Omental fat pad (tissue), 4 donors: ENCODE results near the gene TSPAN13. TPM values are rescaled to one million over a fixed set of nuclear protein-coding genes. Genes with fewer than 3 reads are reported as not detected.

Experiments used
- ATAC-seq: fragments of 150-250 bp; one replicate; pipeline ENCODE4 v1.9.1; 2016; ENCODE audit warnings: mild to moderate bottlenecking, moderate library complexity; ENCODE audit not compliant: low FRiP score
- DNase-seq: peaks from one replicate; pipeline ENCODE4 v3.0.0-alpha.2; 2019; ENCODE audit warnings: low spot score
- CTCF ChIP-seq, 3 donors: fragments of 450-650 bp; IDR thresholded peaks; one replicate each; pipeline ENCODE4 v1.5.1; 2016 to 2017; ENCODE audit warnings: antibody characterized with exemption in 3 of 3, mild to moderate bottlenecking in 3 of 3, moderate library complexity in 2 of 3
- total RNA-seq, 4 donors: library from RNA; depleted of rRNA; stranded (reverse); fragments of >200 nt; gene quantifications; one replicate each; pipeline ENCODE4 v1.1.0, GENCODE V29; 2016

The TSPAN13 gene
- total RNA-seq, 4 donors from 2014 or later = 15.2 to 111 (median 30.5) TPM

GRCh38 chr7:16729541-16729940 is 24.0 kb upstream of the TSPAN13 start:
- no peak for ATAC-seq
- no peak for DNase-seq
- TF ChIP-seq CTCF (IDR thresholded peaks at IDR 0.05) = no peak

- TF ChIP-seq CTCF (IDR thresholded peaks at IDR 0.05) = no peak
- ATAC-seq = no peak
- DNase-seq = no peak
These were observed 22.6 kb upstream of the TSPAN13 start for GRCh38 chr7:16730937-16731336.

GRCh38 chr7:16732828-16733227 is 20.7 kb upstream of the TSPAN13 start:
- ATAC-seq = no peak
- no peak for TF ChIP-seq CTCF (IDR thresholded peaks at IDR 0.05)

GRCh38 chr7:16734148-16734726 is 19.3 kb upstream of the TSPAN13 start:
- ATAC-seq (no peak), DNase-seq (no peak)
- TF ChIP-seq CTCF (IDR thresholded peaks at IDR 0.05) = no peak

More at GRCh38 chr7:16732828-16733227, 20.7 kb upstream of the TSPAN13 start:
- no peak for DNase-seq

- ATAC-seq (no peak), DNase-seq (no peak)
- no peak for TF ChIP-seq CTCF (IDR thresholded peaks at IDR 0.05)
These were observed 18.5 kb upstream of the TSPAN13 start for GRCh38 chr7:16735020-16735419.

- no peak for ATAC-seq
- no peak for TF ChIP-seq CTCF (IDR thresholded peaks at IDR 0.05)
- no peak for DNase-seq
These were observed 15.4 kb upstream of the TSPAN13 start for GRCh38 chr7:16738011-16738688.
